Progenitor cell of endocrine pancreas (in vitro differentiated cells): ENCODE measurements around the gene SEC14L3. TPM values are rescaled to one million over a fixed set of nuclear protein-coding genes. Genes with fewer than 3 reads are reported as not detected.

Experiments
- DNase-seq: peaks from one replicate; pipeline ENCODE4 v3.0.0; 2021; ENCODE audit warnings: low spot score; ENCODE audit not compliant: unreplicated experiment
- H3K27ac Mint-ChIP-seq: 2 replicates; pipeline ENCODE4 v1.8.0; 2021; ENCODE audit warnings: mild to moderate bottlenecking, moderate library complexity, mixed read lengths
- H3K27me3 Mint-ChIP-seq: 2 replicates; pipeline ENCODE4 v1.8.0; 2021; ENCODE audit warnings: mixed read lengths
- H3K36me3 Mint-ChIP-seq: 2 replicates; pipeline ENCODE4 v1.8.0; 2022; ENCODE audit warnings: mixed read lengths; ENCODE audit not compliant: insufficient read depth
- H3K4me1 Mint-ChIP-seq: 2 replicates; pipeline ENCODE4 v1.8.0; 2021; ENCODE audit warnings: low read depth, mixed read lengths
- H3K4me3 Mint-ChIP-seq: 2 replicates; pipeline ENCODE4 v1.8.0; 2021; ENCODE audit warnings: low read depth, mild to moderate bottlenecking, moderate library complexity, mixed read lengths
- H3K9me3 Mint-ChIP-seq: 2 replicates; pipeline ENCODE4 v1.8.0; 2021; ENCODE audit warnings: low read depth, mixed read lengths
- CTCF ChIP-seq: fragments of 200-600 bp; sonication (generic); IDR thresholded peaks from one replicate; pipeline ENCODE4 v1.5.0; 2021; ENCODE audit warnings: antibody characterized with exemption, mild to moderate bottlenecking; ENCODE audit not compliant: unreplicated experiment
- total RNA-seq: library from RNA; stranded (reverse); gene quantifications from 2 replicates; pipeline ENCODE4 v1.2.1, GENCODE V29; 2021

Gene SEC14L3
- total RNA-seq, 1 donor from 2014 or later: not detected

- Mint-ChIP-seq H3K27ac (no peak overlapping the region), H3K27me3 (peaks cover 3% of the 10 kb centered on the region), H3K4me3 (no peak overlapping the region), H3K9me3 (peaks cover 5% of the 10 kb centered on the region), H3K4me1 (no peaks in the 10 kb centered on the region), H3K36me3 (no peaks in the 10 kb centered on the region)
- no peak for TF ChIP-seq CTCF
- DNase-seq: no peak
These were observed 41.6 kb upstream of the SEC14L3 start for GRCh38 chr22:30513462-30513861.

GRCh38 chr22:30511911-30512310 is 40.1 kb upstream of the SEC14L3 start:
- H3K9me3 Mint-ChIP-seq: peaks cover 4% of the 10 kb centered on the region
- H3K4me3 Mint-ChIP-seq: no peak overlapping the region
- no peak for TF ChIP-seq CTCF

DNA sequence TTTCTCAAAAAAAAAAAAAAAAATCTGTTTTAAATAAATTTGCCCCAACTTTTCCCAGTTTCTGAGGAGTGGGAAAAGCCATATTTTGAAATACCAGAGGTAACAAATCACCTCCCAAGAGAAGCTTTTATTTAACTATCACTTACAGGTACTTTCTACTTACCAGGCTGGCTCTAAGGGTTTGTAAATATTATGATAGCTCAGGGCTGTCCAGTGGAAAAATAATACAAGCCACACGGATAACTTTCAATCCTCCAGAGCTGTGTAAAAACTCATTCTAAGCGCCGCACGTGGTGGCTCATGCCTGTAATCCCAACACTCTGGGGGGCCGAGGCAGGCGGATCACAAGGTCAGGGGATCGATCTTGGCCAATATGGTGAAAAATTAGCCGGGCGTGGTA is 39.3 kb upstream of the SEC14L3 start:
- Mint-ChIP-seq H3K4me1 (no peaks in the 10 kb centered on the region), H3K4me3 (no peak overlapping the region), H3K36me3 (no peaks in the 10 kb centered on the region), H3K27ac (no peak overlapping the region), H3K27me3 (peaks cover 3% of the 10 kb centered on the region), H3K9me3 (peaks cover 3% of the 10 kb centered on the region)
- no peak for DNase-seq
- no peak for TF ChIP-seq CTCF

More at GRCh38 chr22:30511911-30512310, 40.1 kb upstream of the SEC14L3 start:
- Mint-ChIP-seq H3K27me3 (peaks cover 1% of the 10 kb centered on the region), H3K36me3 (no peaks in the 10 kb centered on the region), H3K27ac (no peak overlapping the region), H3K4me1 (no peaks in the 10 kb centered on the region)
- no peak for DNase-seq

GRCh38 chr22:30508216-30508615 is 36.4 kb upstream of the SEC14L3 start:
- peaks cover 3% of the 10 kb centered on the region for H3K4me1 Mint-ChIP-seq
- peaks cover 3% of the 10 kb centered on the region for H3K9me3 Mint-ChIP-seq
- H3K27ac Mint-ChIP-seq: no peak overlapping the region
- peaks cover 6% of the 10 kb centered on the region for H3K27me3 Mint-ChIP-seq
- TF ChIP-seq CTCF: no peak
- H3K4me3 Mint-ChIP-seq: no peak overlapping the region
- no peak for DNase-seq
- H3K36me3 Mint-ChIP-seq: no peaks in the 10 kb centered on the region

GRCh38 chr22:30507670-30508069 is 35.9 kb upstream of the SEC14L3 start:
- Mint-ChIP-seq H3K9me3 (peaks cover 3% of the 10 kb centered on the region), H3K27ac (no peak overlapping the region), H3K4me1 (peaks cover 3% of the 10 kb centered on the region), H3K27me3 (peaks cover 6% of the 10 kb centered on the region), H3K4me3 (no peak overlapping the region), H3K36me3 (no peaks in the 10 kb centered on the region)
- TF ChIP-seq CTCF: no peak
- DNase-seq: no peak
